H1 (cell line): Measurements from ENCODE around the gene WASHC4.

ENCODE experiments used
- ATF3 ChIP-seq: IDR thresholded peaks from 2 replicates; pipeline ENCODE4 v1.6.1; 2011; ENCODE audit warnings: low read depth, mild to moderate bottlenecking, low read length; ENCODE audit not compliant: insufficient read depth
- CHD1 ChIP-seq: IDR thresholded peaks from 2 replicates; pipeline ENCODE4 v1.6.1; 2012; ENCODE audit warnings: low read depth, low read length, improper control_type of control experiment
- CTCF ChIP-seq, 3 experiments: IDR thresholded peaks; 1 replicate in 2 of 3; 2 replicates in 1 of 3; pipeline versions ENCODE4 v1.5.1 to v1.6.1; 2011; ENCODE audit warnings: low read length in 3 of 3, mild to moderate bottlenecking in 3 of 3, inconsistent platforms in 2 of 3, low read depth in 1 of 3, moderate library complexity in 1 of 3; ENCODE audit not compliant: insufficient read depth in 1 of 3; ENCODE audit errors: control extremely low read depth in 1 of 3
- EP300 ChIP-seq, 2 experiments: IDR thresholded peaks; 1 replicate in 1 of 2; 2 replicates in 1 of 2; pipeline ENCODE4 v1.6.1; 2011 to 2012; ENCODE audit warnings: low read depth in 2 of 2, low read length in 2 of 2, mild to moderate bottlenecking in 2 of 2, borderline replicate concordance in 1 of 2, inconsistent platforms in 1 of 2, moderate library complexity in 1 of 2
- POLR2A ChIP-seq, 2 experiments: IDR thresholded peaks; 1 replicate in 1 of 2; 2 replicates in 1 of 2; pipeline ENCODE4 v1.6.1; 2011; ENCODE audit warnings: low read depth in 2 of 2, low read length in 2 of 2, mild to moderate bottlenecking in 2 of 2; ENCODE audit errors: control extremely low read depth in 1 of 2
- POLR2AphosphoS5 ChIP-seq: IDR thresholded peaks from 2 replicates; pipeline ENCODE4 v1.6.1; 2011; ENCODE audit warnings: low read depth, low read length
- RAD21 ChIP-seq, 2 experiments: IDR thresholded peaks in 1 of 2; conservative IDR thresholded peaks in 1 of 2; 2 replicates each; pipeline ENCODE4 v1.6.1; 2011; ENCODE audit warnings: low read depth in 2 of 2, low read length in 2 of 2, improper control_type of control experiment in 1 of 2, inconsistent platforms in 1 of 2, mild to moderate bottlenecking in 1 of 2, moderate library complexity in 1 of 2
- RBBP5 ChIP-seq: IDR thresholded peaks from 2 replicates; pipeline ENCODE4 v1.7.1; 2012; ENCODE audit warnings: low read depth, mild to moderate bottlenecking, inconsistent platforms, low read length, moderate library complexity, borderline replicate concordance
- SIN3A ChIP-seq, 2 experiments: IDR thresholded peaks in 1 of 2; conservative IDR thresholded peaks in 1 of 2; 2 replicates each; pipeline ENCODE4 v1.6.1; 2011 to 2012; ENCODE audit warnings: low read length in 2 of 2, improper control_type of control experiment in 1 of 2, low read depth in 1 of 2, mild to moderate bottlenecking in 1 of 2

GRCh38 chr12:105077435-105077834 lies 30.1 kb upstream of the WASHC4 start:
- TF ChIP-seq POLR2AphosphoS5 (no peak), ATF3 (no peak), POLR2A (IDR thresholded peaks at IDR 0.05; ENCODE audit: control extremely low read depth in 1 of 2, low read depth in 2 of 2, low read length in 2 of 2) (no peak), SIN3A (conservative IDR thresholded peaks at IDR 0.05 in 1 of 2, IDR thresholded peaks at IDR 0.05 in 1 of 2; ENCODE audit: low read depth in 1 of 2, low read length in 2 of 2) (no peak), EP300 (IDR thresholded peaks at IDR 0.05; ENCODE audit: borderline replicate concordance in 1 of 2, low read depth in 2 of 2, low read length in 2 of 2) (no peak), RAD21 (IDR thresholded peaks at IDR 0.05 in 1 of 2, conservative IDR thresholded peaks at IDR 0.05 in 1 of 2; ENCODE audit: low read depth in 2 of 2, low read length in 2 of 2) (no peak), RBBP5 (no peak), CHD1 (no peak), CTCF (IDR thresholded peaks at IDR 0.05; ENCODE audit: control extremely low read depth in 1 of 3, insufficient read depth in 1 of 3, low read depth in 1 of 3, low read length in 3 of 3) (no peak)
